Measurements from ENCODE around the gene SH3RF3.

The SH3RF3 gene

GRCh38 chr2:109126501-109126860, 2.5 kb upstream of the SH3RF3 start:
- DNase-seq (ENCODE audit: low read depth) = no peak
- no peak for TF ChIP-seq CTCF (IDR thresholded peaks at IDR 0.05; ENCODE audit: control insufficient read depth, extremely low read depth, insufficient read depth)
- H3K4me3 ChIP-seq (ENCODE audit: low read depth, low read length) = no peak overlapping the region

GRCh38 chr2:109127556-109127955, 1.4 kb upstream of the SH3RF3 start:
- TF ChIP-seq CTCF (IDR thresholded peaks at IDR 0.05; ENCODE audit: control insufficient read depth, extremely low read depth, insufficient read depth) = no peak
- no peak overlapping the region for H3K4me3 ChIP-seq (ENCODE audit: low read depth, low read length)
- DNase-seq (ENCODE audit: low read depth) = no peak

GRCh38 chr2:109128048-109128615, 873 bp upstream of the SH3RF3 start:
- TF ChIP-seq CTCF (IDR thresholded peaks at IDR 0.05; ENCODE audit: control insufficient read depth, extremely low read depth, insufficient read depth) = peak; percentile 86
- no peak for DNase-seq (ENCODE audit: low read depth)
- H3K4me3 ChIP-seq (ENCODE audit: low read depth, low read length) = peak overlapping the region; percentile 47

GRCh38 chr2:109129356-109129920, 433 bp downstream of the SH3RF3 start:
- H3K4me3 ChIP-seq (ENCODE audit: low read depth, low read length) = peak overlapping the region; percentile 30
- TF ChIP-seq CTCF (IDR thresholded peaks at IDR 0.05; ENCODE audit: control insufficient read depth, extremely low read depth, insufficient read depth) = no peak
- DNase-seq (ENCODE audit: low read depth) = no peak

GRCh38 chr2:109129921-109130722, 1.1 kb downstream of the SH3RF3 start:
- no peak for DNase-seq (ENCODE audit: low read depth)
- TF ChIP-seq CTCF (IDR thresholded peaks at IDR 0.05; ENCODE audit: control insufficient read depth, extremely low read depth, insufficient read depth) = no peak

GRCh38 chr2:109130723-109130995, 1.7 kb downstream of the SH3RF3 start:
- H3K4me3 ChIP-seq (ENCODE audit: low read depth, low read length) = no peak overlapping the region
- TF ChIP-seq CTCF (IDR thresholded peaks at IDR 0.05; ENCODE audit: control insufficient read depth, extremely low read depth, insufficient read depth) = no peak
- no peak for DNase-seq (ENCODE audit: low read depth)

More at GRCh38 chr2:109129921-109130722, 1.1 kb downstream of the SH3RF3 start:
- no peak overlapping the region for H3K4me3 ChIP-seq (ENCODE audit: low read depth, low read length)
